ENCODE results near the gene GALNT15. TPM values are rescaled to one million over a fixed set of nuclear protein-coding genes. Genes with fewer than 3 reads are reported as not detected.

GALNT15 gene
- total RNA-seq, 5 donors from 2014 or later (not counting 1 experiment from before 2014, with no cell fraction given) = 0.06 TPM; not detected in 4

GRCh38 chr3:16254916-16255315 is 80.4 kb downstream of the GALNT15 start:
- ATAC-seq (replicated peaks in 1 of 4) (no peak), DNase-seq (no peak)
- peaks cover 7 to 16% (median 12%) of the 10 kb centered on the region in 3 donors for H3K4me1 Mint-ChIP-seq
- peaks cover 3% of the 10 kb centered on the region in 2 experiments for H3K4me1 ChIP-seq (ENCODE audit: control insufficient read depth in 1 of 2, extremely low read depth in 1 of 2, insufficient read depth in 2 of 2, low read length in 2 of 2)
- H3K27ac ChIP-seq (ENCODE audit: low read length) = no peak overlapping the region
- no peak overlapping the region for H3K27ac Mint-ChIP-seq
- ChIA-PET CTCF (interaction anchor here in 1 of 2 donors (1.1 kb wide), 1 partner anchor 13 kb away, joined by 3 read pairs; no protein-coding TSS in a partner anchor), POLR2A (no interaction called here)
- H3K36me3 Mint-ChIP-seq = peaks cover 4% of the 10 kb centered on the region
- no peaks in the 10 kb centered on the region for H3K9me3 ChIP-seq
- no peak overlapping the region for H3K4me3 ChIP-seq (ENCODE audit: control insufficient read depth in 1 of 2, extremely low read depth in 1 of 2, low read length in 1 of 2)
- peaks cover 5% of the 10 kb centered on the region in 2 donors for H3K36me3 ChIP-seq (ENCODE audit: control insufficient read depth in 2 of 2, extremely low read depth in 1 of 2, insufficient read depth in 1 of 2, low read length in 1 of 2)
- no peaks in the 10 kb centered on the region for H3K27me3 ChIP-seq (replicated peaks in 1 of 2; ENCODE audit: control insufficient read depth in 2 of 2, extremely low read depth in 1 of 2, insufficient read depth in 2 of 2, low read length in 1 of 2)
- no peak overlapping the region for H3K4me3 Mint-ChIP-seq
- no peaks in the 10 kb centered on the region for H3K27me3 Mint-ChIP-seq
- 31% methylated on average over 3 of the region's 5 CpGs for WGBS (ENCODE audit: insufficient coverage)
- H3K9me3 Mint-ChIP-seq = no peaks in the 10 kb centered on the region

GRCh38 chr3:16255326-16255725 is 80.8 kb downstream of the GALNT15 start:
- no peaks in the 10 kb centered on the region for H3K27me3 Mint-ChIP-seq
- H3K27ac Mint-ChIP-seq = no peak overlapping the region
- no peaks in the 10 kb centered on the region for H3K27me3 ChIP-seq (replicated peaks in 1 of 2; ENCODE audit: control insufficient read depth in 2 of 2, extremely low read depth in 1 of 2, insufficient read depth in 2 of 2, low read length in 1 of 2)
- H3K27ac ChIP-seq (ENCODE audit: low read length) = no peak overlapping the region
- no peak for ATAC-seq (replicated peaks in 1 of 4)
- WGBS (ENCODE audit: insufficient coverage) = no CpG with 5 or more reads among the region's 3 CpGs
- H3K4me1 Mint-ChIP-seq = peaks cover 7 to 16% (median 12%) of the 10 kb centered on the region in 3 donors
- H3K4me1 ChIP-seq (ENCODE audit: control insufficient read depth in 1 of 2, extremely low read depth in 1 of 2, insufficient read depth in 2 of 2, low read length in 2 of 2) = peaks cover 3% of the 10 kb centered on the region in 2 experiments
- no peak overlapping the region for H3K4me3 ChIP-seq (ENCODE audit: control insufficient read depth in 1 of 2, extremely low read depth in 1 of 2, low read length in 1 of 2)
- CTCF ChIA-PET = no interaction called here
- H3K9me3 ChIP-seq = no peaks in the 10 kb centered on the region
- DNase-seq = no peak
- no peaks in the 10 kb centered on the region for H3K9me3 Mint-ChIP-seq
- peaks cover 6% of the 10 kb centered on the region for H3K36me3 Mint-ChIP-seq
- H3K4me3 Mint-ChIP-seq = no peak overlapping the region
- POLR2A ChIA-PET = no interaction called here
- peaks cover 5 to 9% of the 10 kb centered on the region in 2 donors for H3K36me3 ChIP-seq (ENCODE audit: control insufficient read depth in 2 of 2, extremely low read depth in 1 of 2, insufficient read depth in 1 of 2, low read length in 1 of 2)

GRCh38 chr3:16255726-16256125 is 81.2 kb downstream of the GALNT15 start:
- Mint-ChIP-seq H3K36me3 (peaks cover 6% of the 10 kb centered on the region), H3K9me3 (no peaks in the 10 kb centered on the region), H3K4me1 (peaks cover 7 to 16% (median 12%) of the 10 kb centered on the region in 3 donors), H3K27me3 (no peaks in the 10 kb centered on the region), H3K27ac (no peak overlapping the region), H3K4me3 (no peak overlapping the region)
- H3K27ac ChIP-seq (ENCODE audit: low read length) = no peak overlapping the region
- CTCF ChIA-PET = no interaction called here
- H3K4me3 ChIP-seq (ENCODE audit: control insufficient read depth in 1 of 2, extremely low read depth in 1 of 2, low read length in 1 of 2) = no peak overlapping the region
- H3K27me3 ChIP-seq (replicated peaks in 1 of 2; ENCODE audit: control insufficient read depth in 2 of 2, extremely low read depth in 1 of 2, insufficient read depth in 2 of 2, low read length in 1 of 2) = no peaks in the 10 kb centered on the region
- H3K4me1 ChIP-seq (ENCODE audit: control insufficient read depth in 1 of 2, extremely low read depth in 1 of 2, insufficient read depth in 2 of 2, low read length in 2 of 2) = peaks cover 3% of the 10 kb centered on the region in 2 experiments
- WGBS (ENCODE audit: insufficient coverage) = 98% methylated on average over 5 of the region's 5 CpGs
- POLR2A ChIA-PET = no interaction called here
- DNase-seq (no peak), ATAC-seq (replicated peaks in 1 of 4) (no peak)
- H3K36me3 ChIP-seq (ENCODE audit: control insufficient read depth in 2 of 2, extremely low read depth in 1 of 2, insufficient read depth in 1 of 2, low read length in 1 of 2) = peaks cover 5 to 13% of the 10 kb centered on the region in 2 donors
- no peaks in the 10 kb centered on the region for H3K9me3 ChIP-seq

- WGBS (ENCODE audit: insufficient coverage) = 100% methylated on average over 2 of the region's 2 CpGs
- H3K36me3 ChIP-seq (ENCODE audit: control insufficient read depth in 2 of 2, extremely low read depth in 1 of 2, insufficient read depth in 1 of 2, low read length in 1 of 2) = peaks cover 5 to 13% of the 10 kb centered on the region in 2 donors
- H3K4me1 ChIP-seq (ENCODE audit: control insufficient read depth in 1 of 2, extremely low read depth in 1 of 2, insufficient read depth in 2 of 2, low read length in 2 of 2) = peaks cover 3% of the 10 kb centered on the region in 2 experiments
- DNase-seq (no peak), ATAC-seq (replicated peaks in 1 of 4) (no peak)
- H3K4me3 Mint-ChIP-seq = no peak overlapping the region
- H3K4me1 Mint-ChIP-seq = peaks cover 7 to 16% (median 14%) of the 10 kb centered on the region in 3 donors
- H3K27ac ChIP-seq (ENCODE audit: low read length) = no peak overlapping the region
- H3K27ac Mint-ChIP-seq = no peak overlapping the region
- no peaks in the 10 kb centered on the region for H3K9me3 Mint-ChIP-seq
- H3K36me3 Mint-ChIP-seq = peaks cover 9% of the 10 kb centered on the region
- CTCF ChIA-PET = no interaction called here
- no peaks in the 10 kb centered on the region for H3K9me3 ChIP-seq
- H3K27me3 Mint-ChIP-seq = no peaks in the 10 kb centered on the region
- no peaks in the 10 kb centered on the region for H3K27me3 ChIP-seq (replicated peaks in 1 of 2; ENCODE audit: control insufficient read depth in 2 of 2, extremely low read depth in 1 of 2, insufficient read depth in 2 of 2, low read length in 1 of 2)
- no peak overlapping the region for H3K4me3 ChIP-seq (ENCODE audit: control insufficient read depth in 1 of 2, extremely low read depth in 1 of 2, low read length in 1 of 2)
- POLR2A ChIA-PET = no interaction called here
Measured at GRCh38 chr3:16257309-16257708, 82.8 kb downstream of the GALNT15 start.

GRCh38 chr3:16258177-16258576 is 83.7 kb downstream of the GALNT15 start:
- H3K9me3 ChIP-seq = no peaks in the 10 kb centered on the region
- DNase-seq = no peak
- no peak overlapping the region for H3K4me3 ChIP-seq (ENCODE audit: control insufficient read depth in 1 of 2, extremely low read depth in 1 of 2, low read length in 1 of 2)
- POLR2A ChIA-PET = no interaction called here
- peaks cover 5 to 13% of the 10 kb centered on the region in 2 donors for H3K36me3 ChIP-seq (ENCODE audit: control insufficient read depth in 2 of 2, extremely low read depth in 1 of 2, insufficient read depth in 1 of 2, low read length in 1 of 2)
- CTCF ChIA-PET = interaction anchor here in 1 of 2 donors (0.6 kb wide), 1 partner anchor 14 kb away, joined by 3 read pairs; no protein-coding TSS in a partner anchor
- no peak overlapping the region for H3K27ac Mint-ChIP-seq
- H3K36me3 Mint-ChIP-seq = peaks cover 9% of the 10 kb centered on the region
- no peak overlapping the region for H3K4me3 Mint-ChIP-seq
- peaks cover 7 to 16% (median 14%) of the 10 kb centered on the region in 3 donors for H3K4me1 Mint-ChIP-seq
- no peaks in the 10 kb centered on the region for H3K27me3 Mint-ChIP-seq
- H3K4me1 ChIP-seq (ENCODE audit: control insufficient read depth in 1 of 2, extremely low read depth in 1 of 2, insufficient read depth in 2 of 2, low read length in 2 of 2) = peaks cover 3% of the 10 kb centered on the region in 2 experiments
- no peaks in the 10 kb centered on the region for H3K9me3 Mint-ChIP-seq
- ATAC-seq (replicated peaks in 1 of 4) = no peak
- 87% methylated on average over 5 of the region's 5 CpGs for WGBS (ENCODE audit: insufficient coverage)
- no peak overlapping the region for H3K27ac ChIP-seq (ENCODE audit: low read length)
- H3K27me3 ChIP-seq (replicated peaks in 1 of 2; ENCODE audit: control insufficient read depth in 2 of 2, extremely low read depth in 1 of 2, insufficient read depth in 2 of 2, low read length in 1 of 2) = no peaks in the 10 kb centered on the region

GRCh38 chr3:16258866-16259265 is 84.4 kb downstream of the GALNT15 start:
- H3K36me3 Mint-ChIP-seq = peaks cover 9% of the 10 kb centered on the region
- ATAC-seq (replicated peaks in 1 of 4) (peak in 1 of 4 experiments; percentile 75), DNase-seq (no peak)
- peaks cover 5 to 13% of the 10 kb centered on the region in 2 donors for H3K36me3 ChIP-seq (ENCODE audit: control insufficient read depth in 2 of 2, extremely low read depth in 1 of 2, insufficient read depth in 1 of 2, low read length in 1 of 2)
- no peaks in the 10 kb centered on the region for H3K27me3 ChIP-seq (replicated peaks in 1 of 2; ENCODE audit: control insufficient read depth in 2 of 2, extremely low read depth in 1 of 2, insufficient read depth in 2 of 2, low read length in 1 of 2)
- POLR2A ChIA-PET = interaction anchor here (0.5 to 0.9 kb wide), 3 partner anchors 15 to 451 kb away, joined by 3 read pairs; no protein-coding TSS in a partner anchor
- no peak overlapping the region for H3K27ac Mint-ChIP-seq
- H3K27ac ChIP-seq (ENCODE audit: low read length) = no peak overlapping the region
- 0% methylated on average over 1 of the region's 1 CpG for WGBS (ENCODE audit: insufficient coverage)
- H3K4me3 ChIP-seq (ENCODE audit: control insufficient read depth in 1 of 2, extremely low read depth in 1 of 2, low read length in 1 of 2) = no peak overlapping the region
- peaks cover 8 to 18% (median 14%) of the 10 kb centered on the region in 3 donors for H3K4me1 Mint-ChIP-seq
- no peaks in the 10 kb centered on the region for H3K27me3 Mint-ChIP-seq
- H3K4me1 ChIP-seq (ENCODE audit: control insufficient read depth in 1 of 2, extremely low read depth in 1 of 2, insufficient read depth in 2 of 2, low read length in 2 of 2) = peaks cover 3 to 4% of the 10 kb centered on the region in 2 experiments
- CTCF ChIA-PET = no interaction called here
- H3K4me3 Mint-ChIP-seq = no peak overlapping the region
- H3K9me3 ChIP-seq = no peaks in the 10 kb centered on the region
- no peaks in the 10 kb centered on the region for H3K9me3 Mint-ChIP-seq

Measured in T-cell (primary cell).